NB4 (cell line): ENCODE results near the gene CACNA2D4.

Source experiments
- POLR2A ChIP-seq: IDR thresholded peaks from 2 replicates; pipeline ENCODE4 v1.6.1; 2011; ENCODE audit warnings: mild to moderate bottlenecking; ENCODE audit not compliant: insufficient read length; ENCODE audit errors: extremely low read depth
- TF ChIP-seq, protein P1 (sequence below): IDR thresholded peaks from one replicate; pipeline ENCODE4 v1.5.1; 2012; ENCODE audit warnings: low read depth, low read length

DNA sequence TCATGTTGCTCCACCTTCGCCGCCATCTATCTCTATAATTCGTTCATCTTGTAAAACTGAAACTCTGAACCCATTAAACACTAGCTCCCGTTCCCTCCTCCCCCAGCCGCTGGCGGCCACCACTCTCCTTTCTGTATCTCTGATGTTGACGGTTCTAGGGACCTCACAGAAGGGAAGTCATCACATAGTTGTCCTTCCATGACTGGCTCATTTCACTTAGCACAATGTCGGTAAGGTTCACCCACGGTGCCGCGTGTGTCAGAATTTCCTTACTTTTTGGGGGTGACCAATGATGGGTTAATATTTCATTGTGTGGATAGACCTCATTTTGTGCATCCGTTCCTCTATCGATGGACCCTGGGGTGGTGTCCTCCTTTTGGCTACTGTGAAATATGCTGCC is 2.0 kb upstream of the CACNA2D4 start:
- no peak for TF ChIP-seq POLR2A
- TF ChIP-seq, protein P1, sequence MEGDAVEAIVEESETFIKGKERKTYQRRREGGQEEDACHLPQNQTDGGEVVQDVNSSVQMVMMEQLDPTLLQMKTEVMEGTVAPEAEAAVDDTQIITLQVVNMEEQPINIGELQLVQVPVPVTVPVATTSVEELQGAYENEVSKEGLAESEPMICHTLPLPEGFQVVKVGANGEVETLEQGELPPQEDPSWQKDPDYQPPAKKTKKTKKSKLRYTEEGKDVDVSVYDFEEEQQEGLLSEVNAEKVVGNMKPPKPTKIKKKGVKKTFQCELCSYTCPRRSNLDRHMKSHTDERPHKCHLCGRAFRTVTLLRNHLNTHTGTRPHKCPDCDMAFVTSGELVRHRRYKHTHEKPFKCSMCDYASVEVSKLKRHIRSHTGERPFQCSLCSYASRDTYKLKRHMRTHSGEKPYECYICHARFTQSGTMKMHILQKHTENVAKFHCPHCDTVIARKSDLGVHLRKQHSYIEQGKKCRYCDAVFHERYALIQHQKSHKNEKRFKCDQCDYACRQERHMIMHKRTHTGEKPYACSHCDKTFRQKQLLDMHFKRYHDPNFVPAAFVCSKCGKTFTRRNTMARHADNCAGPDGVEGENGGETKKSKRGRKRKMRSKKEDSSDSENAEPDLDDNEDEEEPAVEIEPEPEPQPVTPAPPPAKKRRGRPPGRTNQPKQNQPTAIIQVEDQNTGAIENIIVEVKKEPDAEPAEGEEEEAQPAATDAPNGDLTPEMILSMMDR = no peak
